ENCODE measurements around the gene TRAPPC2B.

GRCh38 chr19:57395710-57396109 is 32.4 kb downstream of the TRAPPC2B start:
- no peak for TF ChIP-seq CTCF (IDR thresholded peaks at IDR 0.05; ENCODE audit: low read depth, low read length, poor library complexity, severe bottlenecking)
- no peak for TF ChIP-seq EZH2phosphoT487 (IDR thresholded peaks at IDR 0.05; ENCODE audit: borderline replicate concordance, low read length)

Data from DOHH2 (cell line).